NCI-H1105 treated with DMSO at 0.1 percent for 48 hours (cell line): Measurements from ENCODE around the gene OSGIN1.

ENCODE experiments used
- DNase-seq: peaks from one replicate; lab custom pipeline; 2025; lab: John Stamatoyannopoulos, UW

Gene OSGIN1

DNA sequence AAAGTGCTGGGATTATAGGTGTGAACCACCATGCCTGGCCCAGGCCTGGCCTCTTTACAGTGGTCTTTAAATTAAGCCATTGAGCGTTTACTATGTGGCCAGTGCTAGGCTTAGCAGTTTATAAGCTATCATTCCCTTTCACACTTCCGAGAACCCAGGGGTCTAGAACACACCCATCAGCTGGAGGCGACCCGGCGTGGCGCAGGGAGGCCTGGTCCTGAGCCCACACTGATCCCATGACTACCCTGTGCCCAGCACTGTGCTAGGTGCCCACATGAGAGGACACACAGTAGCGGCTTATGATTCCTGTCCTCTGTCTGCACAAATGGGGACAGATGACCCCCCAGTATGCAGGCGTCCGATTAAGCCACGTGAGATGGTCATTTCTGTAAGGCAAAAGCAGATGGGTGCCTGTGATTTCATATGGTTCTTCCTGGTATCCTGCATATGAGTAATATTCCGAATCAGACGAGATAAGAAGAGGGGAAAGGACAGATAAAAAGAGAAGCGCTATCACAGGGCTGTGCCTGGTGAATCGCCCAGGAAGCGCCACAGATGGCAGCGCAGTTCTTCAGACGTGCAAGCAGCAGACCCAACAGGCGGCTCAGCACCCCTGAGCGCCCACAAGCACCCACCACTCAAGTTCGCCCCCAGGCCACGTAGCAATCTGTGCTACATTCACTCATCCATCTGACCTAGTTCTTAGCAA, 5.3 kb downstream of the OSGIN1 start:
- no peak for DNase-seq

DNA sequence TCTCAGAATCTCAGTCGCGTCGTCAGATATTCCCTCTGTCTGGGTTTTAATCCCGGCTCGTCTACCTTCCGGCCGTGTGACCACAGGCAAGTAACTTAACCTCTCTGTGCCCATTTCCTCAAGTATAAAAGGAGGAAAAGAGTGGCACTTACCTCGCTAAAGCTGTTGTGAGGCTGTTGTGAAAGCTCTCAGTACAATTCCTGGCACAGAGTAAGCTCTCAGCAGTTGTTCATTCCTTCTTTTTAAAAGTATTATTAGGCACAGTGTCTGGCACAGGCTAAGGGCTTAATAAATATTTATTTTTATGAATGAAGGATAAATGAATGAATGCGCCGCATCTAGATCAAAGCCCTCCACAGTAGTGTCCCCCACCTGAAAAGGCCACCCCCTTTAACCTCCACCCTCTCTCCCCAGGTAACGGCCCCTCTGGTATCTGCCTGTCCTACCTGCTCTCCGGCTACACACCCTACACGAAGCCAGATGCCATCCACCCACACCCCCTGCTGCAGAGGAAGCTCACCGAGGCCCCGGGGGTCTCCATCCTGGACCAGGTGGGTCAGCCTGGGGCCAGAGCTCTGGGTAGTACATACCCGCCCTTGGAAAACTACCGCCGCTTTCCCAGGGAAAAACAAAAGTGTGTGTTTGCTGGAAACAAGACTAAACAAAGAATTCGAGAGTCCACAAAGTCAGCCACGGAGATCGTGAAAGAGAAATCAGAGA, 6.0 kb downstream of the OSGIN1 start:
- no peak for DNase-seq

DNA sequence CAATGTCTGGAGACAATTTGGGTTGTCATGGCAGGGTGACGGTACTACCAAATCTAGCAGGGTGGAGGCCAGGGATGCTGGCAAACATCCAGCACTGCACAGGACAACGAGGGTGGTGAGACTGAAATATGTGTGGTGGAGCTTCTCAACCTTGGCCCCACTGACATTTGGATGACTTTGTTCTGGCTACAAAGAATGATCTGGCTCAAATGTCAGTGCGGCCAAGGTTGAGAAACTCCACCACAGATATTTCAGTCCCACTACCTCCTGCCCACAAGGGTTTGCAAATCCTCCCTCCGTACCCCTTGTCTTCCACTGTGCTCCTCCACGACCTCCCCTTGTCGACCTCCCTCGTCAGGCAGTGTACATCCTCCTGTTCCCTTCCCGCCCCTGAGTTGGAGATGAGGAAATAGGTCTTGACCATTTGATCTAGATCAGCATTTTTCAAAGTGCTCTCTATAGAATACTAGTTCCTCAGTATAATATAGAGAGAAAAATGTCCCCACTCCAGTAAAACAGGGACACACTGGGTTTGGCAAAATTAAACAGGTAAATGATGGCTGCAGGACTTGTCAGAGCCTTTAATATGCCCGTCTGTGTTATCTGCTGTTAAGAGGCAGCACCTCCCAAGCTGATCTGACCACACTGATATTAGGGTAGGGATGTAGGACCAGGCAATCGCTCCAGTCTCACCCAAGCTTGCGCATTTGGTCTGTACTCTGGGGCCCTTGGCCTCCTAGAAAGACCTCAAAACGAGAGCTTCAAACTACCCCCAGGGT, 6.8 kb downstream of the OSGIN1 start:
- no peak for DNase-seq

DNA sequence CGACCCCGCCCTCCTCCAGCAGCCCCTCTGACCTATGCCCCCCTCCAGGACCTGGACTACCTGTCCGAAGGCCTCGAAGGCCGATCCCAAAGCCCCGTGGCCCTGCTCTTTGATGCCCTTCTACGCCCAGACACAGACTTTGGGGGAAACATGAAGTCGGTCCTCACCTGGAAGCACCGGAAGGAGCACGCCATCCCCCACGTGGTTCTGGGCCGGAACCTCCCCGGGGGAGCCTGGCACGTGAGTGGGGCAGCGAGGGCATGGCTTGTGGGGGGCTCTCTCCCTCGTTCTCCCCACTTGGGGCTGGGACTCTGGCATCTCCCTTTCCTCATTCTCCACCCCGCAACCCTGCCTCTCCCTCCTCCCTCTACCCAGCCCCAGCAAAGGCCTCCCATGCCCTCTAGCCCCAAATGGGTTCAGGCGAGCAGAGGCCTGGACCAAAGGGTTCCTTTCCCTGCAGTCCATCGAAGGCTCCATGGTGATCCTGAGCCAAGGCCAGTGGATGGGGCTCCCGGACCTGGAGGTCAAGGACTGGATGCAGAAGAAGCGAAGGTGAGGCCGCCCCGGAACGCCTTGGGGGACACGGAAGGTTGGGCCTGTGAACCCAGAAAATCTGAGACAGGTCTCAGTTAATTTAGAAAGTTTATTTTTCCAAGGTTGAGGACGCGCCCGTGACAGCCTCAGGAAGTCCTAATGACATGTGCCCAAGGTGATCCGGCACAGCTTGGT, 7.6 kb downstream of the OSGIN1 start:
- no peak for DNase-seq

DNA sequence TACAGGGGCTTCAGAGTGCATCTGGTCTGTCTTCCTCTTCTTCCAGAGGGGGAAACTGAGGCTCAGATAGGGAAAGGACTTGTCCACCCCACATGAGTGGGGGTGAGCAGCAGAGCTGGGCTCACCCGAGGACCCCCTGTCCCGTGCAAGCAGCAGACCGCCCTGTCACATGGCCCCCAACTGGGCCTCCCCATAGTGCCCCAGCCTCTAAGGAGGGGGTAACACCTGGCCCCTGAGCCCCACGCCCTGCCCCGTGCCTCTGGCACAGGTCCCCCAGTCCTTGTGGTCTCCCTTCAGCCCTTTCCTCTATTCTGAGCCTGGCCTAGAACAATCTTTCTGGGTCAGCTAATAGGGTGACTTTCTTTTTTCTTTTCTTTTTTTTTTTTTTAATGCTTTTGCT, 8.6 kb downstream of the OSGIN1 start:
- no peak for DNase-seq

DNA sequence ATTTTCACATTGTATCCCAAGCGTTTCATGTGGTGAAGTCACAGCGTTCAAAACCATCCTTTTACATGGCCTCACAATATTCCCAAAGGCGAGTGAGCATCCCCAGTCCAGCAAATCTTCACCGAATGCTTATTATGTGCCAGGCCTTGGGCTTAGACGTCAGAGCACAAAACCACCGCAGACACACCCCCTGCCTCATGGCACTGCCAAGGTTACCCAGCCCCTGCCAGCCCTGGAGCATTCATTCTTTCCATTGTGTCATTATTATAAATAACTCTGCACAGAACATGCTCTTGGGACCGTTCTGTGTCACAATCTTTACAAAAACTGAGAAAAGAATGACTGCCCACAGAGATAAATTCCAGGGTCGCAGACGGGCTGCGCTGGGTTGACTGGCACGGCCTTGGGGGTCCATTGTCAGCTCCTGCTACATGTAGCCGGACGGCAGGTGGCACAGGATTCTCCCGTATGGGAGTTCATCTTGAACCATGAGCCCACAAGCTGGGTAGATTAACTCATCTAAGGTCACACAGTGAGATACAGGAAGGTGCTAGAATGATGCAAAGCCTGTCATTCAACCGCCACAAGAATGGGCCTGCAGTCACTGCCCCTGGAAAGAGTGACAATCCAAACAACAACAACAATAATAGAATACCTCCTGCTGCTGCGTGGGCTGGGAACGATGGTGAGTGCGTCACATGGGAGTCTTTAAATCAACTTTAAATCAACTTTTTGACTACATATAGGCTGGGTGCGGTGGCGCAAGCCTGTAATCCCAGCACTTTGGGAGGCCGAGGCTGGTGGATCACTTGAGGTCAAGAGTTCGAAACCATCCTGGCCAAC, 10.5 kb downstream of the OSGIN1 start:
- DNase-seq = no peak

DNA sequence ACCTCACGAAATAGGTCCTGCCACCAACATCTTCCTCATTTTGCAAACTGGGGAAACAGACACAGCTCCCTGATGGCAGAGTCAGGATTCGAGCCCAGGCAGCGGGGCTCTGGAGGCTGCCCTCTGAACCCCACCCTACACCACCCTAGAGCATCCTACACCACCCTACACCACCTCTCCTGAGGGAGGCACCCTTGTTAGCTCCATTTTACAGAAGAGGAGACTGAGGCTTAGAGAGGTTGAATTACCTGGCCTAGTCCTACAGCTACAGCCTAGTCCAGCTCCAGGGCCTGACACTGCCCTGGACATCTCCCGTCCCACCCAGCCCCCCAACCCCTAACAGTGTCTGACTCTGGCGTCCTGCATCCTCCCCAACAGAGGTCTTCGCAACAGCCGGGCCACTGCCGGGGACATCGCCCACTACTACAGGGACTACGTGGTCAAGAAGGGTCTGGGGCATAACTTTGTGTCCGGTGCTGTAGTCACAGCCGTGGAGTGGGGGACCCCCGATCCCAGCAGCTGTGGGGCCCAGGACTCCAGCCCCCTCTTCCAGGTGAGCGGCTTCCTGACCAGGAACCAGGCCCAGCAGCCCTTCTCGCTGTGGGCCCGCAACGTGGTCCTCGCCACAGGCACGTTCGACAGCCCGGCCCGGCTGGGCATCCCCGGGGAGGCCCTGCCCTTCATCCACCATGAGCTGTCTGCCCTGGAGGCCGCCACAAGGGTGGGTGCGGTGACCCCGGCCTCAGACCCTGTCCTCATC, 11.8 kb downstream of the OSGIN1 start:
- DNase-seq = no peak

DNA sequence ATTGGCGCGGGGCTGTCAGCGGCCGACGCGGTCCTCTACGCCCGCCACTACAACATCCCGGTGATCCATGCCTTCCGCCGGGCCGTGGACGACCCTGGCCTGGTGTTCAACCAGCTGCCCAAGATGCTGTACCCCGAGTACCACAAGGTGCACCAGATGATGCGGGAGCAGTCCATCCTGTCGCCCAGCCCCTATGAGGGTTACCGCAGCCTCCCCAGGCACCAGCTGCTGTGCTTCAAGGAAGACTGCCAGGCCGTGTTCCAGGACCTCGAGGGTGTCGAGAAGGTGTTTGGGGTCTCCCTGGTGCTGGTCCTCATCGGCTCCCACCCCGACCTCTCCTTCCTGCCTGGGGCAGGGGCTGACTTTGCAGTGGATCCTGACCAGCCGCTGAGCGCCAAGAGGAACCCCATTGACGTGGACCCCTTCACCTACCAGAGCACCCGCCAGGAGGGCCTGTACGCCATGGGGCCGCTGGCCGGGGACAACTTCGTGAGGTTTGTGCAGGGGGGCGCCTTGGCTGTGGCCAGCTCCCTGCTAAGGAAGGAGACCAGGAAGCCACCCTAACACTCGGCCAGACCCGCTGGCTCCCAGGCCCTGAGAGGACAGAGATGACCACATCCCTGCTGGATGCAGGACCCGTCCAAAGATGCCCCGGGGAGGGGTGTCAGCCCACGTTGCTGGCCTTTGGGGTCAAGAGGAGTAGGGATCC, 12.6 kb downstream of the OSGIN1 start:
- no peak for DNase-seq

DNA sequence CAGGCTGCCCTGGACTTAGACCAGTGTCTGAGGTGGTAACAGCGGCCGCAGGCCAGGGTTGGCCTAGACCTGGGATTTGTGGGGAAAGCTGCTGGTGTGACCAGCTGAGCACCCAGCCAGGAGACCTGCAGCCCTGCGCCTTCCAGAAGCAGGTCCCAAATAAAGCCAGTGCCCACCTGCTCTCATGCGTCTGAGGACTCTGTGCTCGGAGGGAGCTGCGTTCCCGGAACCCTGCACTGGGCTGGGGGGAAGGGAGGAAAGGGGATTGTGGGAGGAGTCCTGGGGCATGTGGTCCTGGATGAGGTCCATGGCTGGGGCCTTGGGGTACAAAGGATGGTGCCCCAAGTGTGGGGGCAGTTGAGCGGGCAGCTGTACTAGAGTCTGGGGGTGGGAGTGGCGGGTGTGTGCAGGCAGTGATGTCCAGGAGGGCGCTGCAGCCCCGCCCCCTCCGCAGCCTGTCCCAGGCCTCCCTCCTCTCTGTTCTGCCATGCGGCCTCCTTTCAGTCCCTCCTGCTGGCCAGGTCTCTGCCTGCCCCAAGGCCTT, 13.2 kb downstream of the OSGIN1 start:
- DNase-seq = no peak

DNA sequence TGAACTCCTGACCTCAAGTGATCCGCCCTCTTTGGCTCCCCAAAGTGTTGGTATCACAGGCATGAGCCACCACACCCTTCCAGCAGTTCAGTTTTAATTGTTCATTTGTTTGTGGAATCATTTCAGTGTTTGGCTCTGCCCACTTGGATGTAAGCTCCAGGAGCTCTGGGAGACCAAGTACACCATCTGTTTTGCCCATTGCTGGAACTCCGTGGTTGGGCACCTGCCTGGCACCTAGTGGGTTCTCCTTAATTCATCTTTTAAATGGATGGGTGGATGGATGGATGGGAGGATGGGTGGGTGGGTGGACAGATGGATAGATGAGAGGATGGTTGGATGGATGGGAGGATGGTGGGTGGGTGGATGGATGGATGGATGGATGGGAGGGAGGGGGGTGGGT, 14.1 kb downstream of the OSGIN1 start:
- no peak for DNase-seq

DNA sequence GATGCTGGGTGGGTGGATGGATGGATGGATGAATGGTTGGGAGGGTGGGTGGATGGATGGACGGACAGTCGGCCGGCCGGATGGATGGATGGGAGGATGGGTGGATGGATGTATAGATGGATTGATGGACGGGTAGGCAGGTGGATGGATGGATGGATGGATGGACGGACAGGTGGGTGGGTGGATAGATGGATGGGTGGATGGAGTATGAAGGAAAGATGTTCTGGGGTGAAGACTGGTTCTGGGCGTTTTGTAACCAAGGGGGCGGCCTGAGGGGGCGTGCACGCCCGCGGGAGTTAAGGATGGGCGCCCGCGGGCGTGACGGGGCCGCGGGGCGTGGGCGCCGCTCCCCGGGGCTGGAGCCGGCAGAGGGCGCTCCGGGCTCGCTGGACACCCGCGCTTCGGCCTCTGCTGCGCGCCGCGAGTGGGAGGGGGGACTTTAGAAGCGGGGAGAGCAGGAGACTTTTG, 14.8 kb downstream of the OSGIN1 start, which contains the start of gene NECAB2:
NECAB2 (plus strand) TSS at position 407 of the 468 bp plus-strand sequence. CDS start 405 bp downstream, outside the sequence.
- peak; percentile 0 for DNase-seq

DNA sequence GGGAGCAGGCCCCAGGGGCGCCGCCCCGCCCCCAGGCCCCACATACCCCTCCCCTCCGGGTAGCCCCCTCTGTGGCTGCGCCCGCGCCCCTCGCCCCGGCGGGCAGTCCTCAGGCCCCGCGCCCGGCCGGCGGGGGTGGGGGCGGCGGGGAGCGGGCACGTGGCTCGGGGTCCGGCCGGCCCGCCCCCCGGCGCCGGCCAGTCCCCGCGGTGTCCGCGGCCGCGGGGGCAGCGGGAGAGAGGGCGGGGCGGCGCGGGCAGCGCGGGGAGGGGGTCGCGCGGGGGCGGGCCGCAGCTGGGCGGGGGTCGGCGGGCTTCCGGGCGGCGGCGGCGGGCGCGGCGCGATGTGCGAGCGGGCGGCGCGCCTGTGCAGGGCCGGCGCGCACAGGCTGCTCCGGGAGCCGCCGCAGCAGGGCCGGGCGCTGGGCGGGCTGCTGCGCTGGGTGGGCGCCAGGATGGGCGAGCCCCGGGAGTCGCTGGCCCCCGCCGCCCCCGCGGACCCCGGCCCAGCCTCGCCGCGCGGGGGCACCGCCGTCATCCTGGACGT, 15.3 kb downstream of the OSGIN1 start:
- DNase-seq = no peak

DNA sequence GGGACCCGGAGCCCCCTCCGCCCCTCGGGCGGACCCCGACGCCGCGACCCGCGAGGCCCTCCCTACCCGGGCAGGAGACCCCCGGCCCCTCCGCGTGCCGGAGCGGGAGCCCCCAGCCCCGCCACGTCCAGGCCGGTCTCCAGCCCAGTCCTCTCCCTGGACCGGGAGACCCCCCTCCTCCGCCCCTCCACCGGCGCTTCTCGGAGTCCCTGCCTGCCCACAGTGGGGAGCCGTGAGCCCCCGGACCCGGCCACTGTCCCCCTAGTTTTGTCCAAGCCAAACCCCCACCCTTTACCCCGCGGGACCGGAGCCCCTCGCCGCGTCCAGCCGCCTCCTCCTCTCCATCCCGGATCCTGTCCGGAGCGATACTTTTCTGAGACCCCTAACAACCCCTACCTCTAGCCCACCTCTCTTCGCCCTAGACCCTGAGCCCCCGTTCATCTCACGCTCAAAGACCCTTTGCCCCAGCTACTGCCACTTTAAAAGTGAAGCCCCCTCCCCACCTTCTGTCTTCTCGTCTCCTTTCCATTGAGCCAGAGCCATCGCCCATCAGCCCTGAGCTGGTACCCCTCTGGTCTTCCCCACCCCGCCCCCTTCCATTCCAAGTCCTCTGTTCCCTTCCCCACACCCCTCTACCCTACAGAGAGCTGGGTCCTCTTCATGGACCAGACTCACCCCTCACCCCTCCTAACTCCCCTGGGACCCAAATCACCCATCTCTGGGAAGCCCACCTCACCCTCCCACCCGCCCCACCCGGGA, 16.0 kb downstream of the OSGIN1 start:
- no peak for DNase-seq

DNA sequence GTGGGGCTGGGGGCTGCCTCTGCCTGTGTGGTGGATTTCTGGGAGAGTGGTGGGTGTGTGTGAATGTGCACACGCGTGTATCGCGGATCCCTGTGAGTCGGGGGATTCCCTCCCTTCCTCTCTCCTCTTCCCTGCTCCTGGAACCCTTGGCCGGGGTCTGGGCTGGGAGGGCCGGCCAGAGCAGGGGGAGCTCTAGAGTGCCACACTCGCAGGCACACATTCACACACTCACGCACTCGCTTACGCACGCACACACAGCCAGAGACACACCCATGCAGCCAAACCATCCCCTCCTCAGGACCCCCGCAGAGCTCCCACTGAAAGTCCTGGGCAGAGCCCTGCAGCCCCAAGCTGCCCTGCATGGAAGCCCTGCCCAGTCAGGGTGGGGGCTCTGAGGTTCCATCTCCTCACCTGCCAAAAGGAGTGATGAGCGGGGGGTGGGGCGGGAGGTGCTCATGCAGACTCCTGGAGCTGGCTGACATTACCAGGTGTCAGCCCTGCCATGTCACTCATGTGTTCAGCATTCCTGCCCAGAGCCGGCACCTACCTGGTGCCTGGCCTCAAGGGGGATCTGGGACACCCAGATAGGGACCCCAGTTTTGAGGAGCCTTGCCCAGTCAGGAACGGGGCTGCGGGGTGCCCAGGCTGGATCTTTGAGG, 16.9 kb downstream of the OSGIN1 start:
- no peak for DNase-seq

DNA sequence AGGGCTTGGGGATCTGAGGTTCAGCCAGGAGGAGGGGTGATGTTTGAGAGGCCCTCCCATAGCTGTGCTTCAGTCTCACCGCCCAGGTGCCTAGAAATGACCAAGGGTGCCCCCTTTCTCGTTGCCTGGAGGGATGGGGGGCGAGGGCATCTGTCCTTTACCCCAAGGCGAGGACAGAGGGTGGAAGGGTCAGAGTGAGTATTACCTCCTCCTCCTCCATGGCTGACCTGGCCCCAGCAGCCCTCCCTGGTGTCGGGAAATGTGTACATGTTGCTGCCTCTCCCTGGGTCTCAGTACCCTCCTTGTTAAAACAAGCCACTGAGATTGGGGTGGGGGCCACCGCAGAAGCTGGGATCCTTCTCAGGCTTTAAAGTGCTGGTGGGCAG, 17.4 kb downstream of the OSGIN1 start:
- no peak for DNase-seq

DNA sequence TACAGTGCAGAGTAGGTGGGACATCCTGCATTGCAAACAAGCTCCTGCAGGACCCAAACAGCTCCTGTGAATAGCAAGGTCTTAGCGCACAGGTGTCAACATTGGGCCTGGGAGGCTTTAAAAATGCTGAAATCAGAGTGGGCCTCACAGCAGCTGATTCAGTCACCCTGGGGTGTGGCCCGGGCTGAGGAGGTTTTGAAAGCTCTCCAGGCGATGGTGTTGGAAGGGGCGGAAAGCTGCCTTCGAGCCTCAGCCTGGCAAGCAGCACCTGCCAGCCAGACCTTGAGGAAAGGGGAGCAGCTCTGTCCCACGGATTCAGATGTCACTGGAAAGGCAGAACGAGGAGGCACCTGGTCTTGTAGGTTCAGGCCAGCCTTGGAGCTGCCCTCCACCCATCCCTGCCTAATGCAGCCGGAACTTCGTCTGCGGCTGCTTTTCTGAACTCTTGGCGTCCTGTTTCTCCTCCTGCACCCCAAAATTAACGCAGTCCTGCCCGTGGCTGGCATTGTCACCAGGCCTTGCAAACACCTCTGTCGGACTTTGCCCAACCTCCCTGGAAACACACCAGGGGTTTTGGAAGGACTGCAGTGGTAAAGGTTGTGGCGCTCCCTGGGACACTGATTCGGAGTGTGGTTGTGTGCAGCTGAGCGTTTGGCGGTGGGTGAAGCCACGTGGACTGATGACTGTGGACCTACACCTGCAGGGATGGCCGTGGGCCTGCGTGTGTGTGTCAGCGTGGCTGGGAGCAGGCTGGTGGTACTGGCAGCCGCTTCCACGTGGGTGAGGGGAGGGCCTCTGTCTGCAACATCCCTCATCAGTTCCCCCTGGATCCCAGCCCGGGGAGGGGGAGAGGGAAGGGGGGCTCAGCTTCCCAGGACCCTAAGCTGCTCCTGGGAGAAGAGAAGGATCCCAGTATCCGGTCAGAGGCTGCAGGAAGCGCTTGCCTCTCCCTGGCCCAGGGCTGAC, 18.4 kb downstream of the OSGIN1 start:
- DNase-seq = no peak
